ENCODE results near the gene TMEM184A.
A peak's percentile ranks its signal among the peaks of the same experiment; 100 is the strongest.

The TMEM184A gene

GRCh38 chr7:1567896-1568510 is 12.0 kb upstream of the TMEM184A start:
- H2BK12ac ChIP-seq (ENCODE audit: low read length), result no peak overlapping the region
- no peaks in the 10 kb centered on the region for H3K27me3 ChIP-seq (ENCODE audit: insufficient read depth, low read length)
- H3K23ac ChIP-seq (ENCODE audit: low read length), result no peak overlapping the region
- no CpG with 5 or more reads among the region's 17 CpGs for WGBS (ENCODE audit: extremely low coverage, insufficient coverage, insufficient read length)
- no peak overlapping the region for H2AK5ac ChIP-seq (ENCODE audit: low read length)
- no peak overlapping the region for H2BK5ac ChIP-seq (ENCODE audit: low read depth, low read length, poor library complexity)
- H3K27ac ChIP-seq (ENCODE audit: low read depth, low read length), result no peak overlapping the region
- H3K9me3 ChIP-seq (ENCODE audit: insufficient read depth, low read depth, low read length), result no peaks in the 10 kb centered on the region
- no peak overlapping the region for H3K4me3 ChIP-seq (ENCODE audit: low read depth, low read length)
- H3K79me1 ChIP-seq (ENCODE audit: low read length), result peaks cover 10% of the 10 kb centered on the region
- no peak overlapping the region for H4K91ac ChIP-seq (ENCODE audit: low read depth, low read length)
- no peak overlapping the region for H2AFZ ChIP-seq (ENCODE audit: insufficient read depth, low read length, poor library complexity)
- no peak overlapping the region for H3K4me2 ChIP-seq (ENCODE audit: low read length)
- no peak overlapping the region for H4K12ac ChIP-seq (ENCODE audit: low read depth, low read length)
- H3K36me3 ChIP-seq (ENCODE audit: control insufficient read depth in 1 of 2, insufficient read depth in 2 of 2, low read length in 2 of 2), result peaks cover 6 to 9% of the 10 kb centered on the region in 2 experiments
- no peak overlapping the region for H3K4ac ChIP-seq (ENCODE audit: low read depth, low read length)
- no peak overlapping the region for H4K8ac ChIP-seq (ENCODE audit: low read depth, low read length)
- H3K79me2 ChIP-seq (ENCODE audit: control insufficient read depth, insufficient read depth, low read length, poor library complexity), result peaks cover 7% of the 10 kb centered on the region
- DNase-seq, result no peak
- no peak overlapping the region for H3K9ac ChIP-seq (ENCODE audit: low read length)
- H2BK120ac ChIP-seq (ENCODE audit: insufficient read depth, low read length, poor library complexity), result no peak overlapping the region
- no peak overlapping the region for H3K18ac ChIP-seq (ENCODE audit: low read length)
- peaks cover 19 to 25% of the 10 kb centered on the region in 2 experiments for H3K4me1 ChIP-seq (ENCODE audit: control insufficient read depth in 1 of 2, insufficient read depth in 2 of 2, low read length in 2 of 2)
- no peak overlapping the region for H3K14ac ChIP-seq (ENCODE audit: low read length)

GRCh38 chr7:1567049-1567771 is 11.2 kb upstream of the TMEM184A start:
- Histone ChIP-seq H3K79me1 (ENCODE audit: low read length) (peaks cover 10% of the 10 kb centered on the region), H3K36me3 (ENCODE audit: control insufficient read depth in 1 of 2, insufficient read depth in 2 of 2, low read length in 2 of 2) (peaks cover 6 to 9% of the 10 kb centered on the region in 2 experiments), H2BK5ac (ENCODE audit: low read depth, low read length, poor library complexity) (no peak overlapping the region), H3K9me3 (ENCODE audit: insufficient read depth, low read depth, low read length) (no peaks in the 10 kb centered on the region), H3K27me3 (ENCODE audit: insufficient read depth, low read length) (no peaks in the 10 kb centered on the region), H2BK120ac (ENCODE audit: insufficient read depth, low read length, poor library complexity) (no peak overlapping the region), H2AK5ac (ENCODE audit: low read length) (no peak overlapping the region), H3K9ac (ENCODE audit: low read length) (no peak overlapping the region), H3K27ac (ENCODE audit: low read depth, low read length) (no peak overlapping the region), H3K4ac (ENCODE audit: low read depth, low read length) (no peak overlapping the region), H3K4me1 (ENCODE audit: control insufficient read depth in 1 of 2, insufficient read depth in 2 of 2, low read length in 2 of 2) (peaks cover 17 to 23% of the 10 kb centered on the region in 2 experiments), H2BK12ac (ENCODE audit: low read length) (peak overlapping the region; percentile 14), H4K91ac (ENCODE audit: low read depth, low read length) (no peak overlapping the region), H2AFZ (ENCODE audit: insufficient read depth, low read length, poor library complexity) (no peak overlapping the region), H4K12ac (ENCODE audit: low read depth, low read length) (no peak overlapping the region), H3K4me2 (ENCODE audit: low read length) (no peak overlapping the region), H3K79me2 (ENCODE audit: control insufficient read depth, insufficient read depth, low read length, poor library complexity) (peaks cover 7% of the 10 kb centered on the region), H3K14ac (ENCODE audit: low read length) (no peak overlapping the region), H4K8ac (ENCODE audit: low read depth, low read length) (peak overlapping the region; percentile 52), H3K23ac (ENCODE audit: low read length) (no peak overlapping the region), H3K18ac (ENCODE audit: low read length) (peak overlapping the region; percentile 15), H3K4me3 (ENCODE audit: low read depth, low read length) (no peak overlapping the region)
- WGBS (ENCODE audit: extremely low coverage, insufficient coverage, insufficient read length), result no CpG with 5 or more reads among the region's 26 CpGs
- no peak for DNase-seq

GRCh38 chr7:1566687-1567048 is 10.7 kb upstream of the TMEM184A start:
- Histone ChIP-seq H3K9ac (ENCODE audit: low read length) (no peak overlapping the region), H3K4me1 (ENCODE audit: control insufficient read depth in 1 of 2, insufficient read depth in 2 of 2, low read length in 2 of 2) (peaks cover 17 to 20% of the 10 kb centered on the region in 2 experiments), H2BK120ac (ENCODE audit: insufficient read depth, low read length, poor library complexity) (no peak overlapping the region), H3K14ac (ENCODE audit: low read length) (no peak overlapping the region), H3K27ac (ENCODE audit: low read depth, low read length) (no peak overlapping the region), H2AFZ (ENCODE audit: insufficient read depth, low read length, poor library complexity) (no peak overlapping the region), H2BK12ac (ENCODE audit: low read length) (no peak overlapping the region), H2BK5ac (ENCODE audit: low read depth, low read length, poor library complexity) (no peak overlapping the region), H4K91ac (ENCODE audit: low read depth, low read length) (no peak overlapping the region), H3K36me3 (ENCODE audit: control insufficient read depth in 1 of 2, insufficient read depth in 2 of 2, low read length in 2 of 2) (peaks cover 6 to 9% of the 10 kb centered on the region in 2 experiments), H3K23ac (ENCODE audit: low read length) (no peak overlapping the region), H4K12ac (ENCODE audit: low read depth, low read length) (no peak overlapping the region), H3K4me2 (ENCODE audit: low read length) (no peak overlapping the region), H3K18ac (ENCODE audit: low read length) (no peak overlapping the region), H4K8ac (ENCODE audit: low read depth, low read length) (no peak overlapping the region), H2AK5ac (ENCODE audit: low read length) (no peak overlapping the region), H3K4ac (ENCODE audit: low read depth, low read length) (no peak overlapping the region), H3K27me3 (ENCODE audit: insufficient read depth, low read length) (no peaks in the 10 kb centered on the region), H3K79me1 (ENCODE audit: low read length) (peaks cover 10% of the 10 kb centered on the region), H3K4me3 (ENCODE audit: low read depth, low read length) (no peak overlapping the region), H3K9me3 (ENCODE audit: insufficient read depth, low read depth, low read length) (no peaks in the 10 kb centered on the region), H3K79me2 (ENCODE audit: control insufficient read depth, insufficient read depth, low read length, poor library complexity) (peaks cover 7% of the 10 kb centered on the region)
- WGBS (ENCODE audit: extremely low coverage, insufficient coverage, insufficient read length), result no CpG with 5 or more reads among the region's 13 CpGs
- DNase-seq, result no peak

GRCh38 chr7:1564603-1565022 is 8.6 kb upstream of the TMEM184A start:
- Histone ChIP-seq H3K79me2 (ENCODE audit: control insufficient read depth, insufficient read depth, low read length, poor library complexity) (peaks cover 4% of the 10 kb centered on the region), H2AK5ac (ENCODE audit: low read length) (no peak overlapping the region), H3K4me1 (ENCODE audit: control insufficient read depth in 1 of 2, insufficient read depth in 2 of 2, low read length in 2 of 2) (peaks cover 26 to 27% of the 10 kb centered on the region in 2 experiments), H3K23ac (ENCODE audit: low read length) (no peak overlapping the region), H3K9ac (ENCODE audit: low read length) (no peak overlapping the region), H3K14ac (ENCODE audit: low read length) (no peak overlapping the region), H3K27me3 (ENCODE audit: insufficient read depth, low read length) (no peaks in the 10 kb centered on the region), H3K18ac (ENCODE audit: low read length) (no peak overlapping the region), H3K27ac (ENCODE audit: low read depth, low read length) (no peak overlapping the region), H2BK5ac (ENCODE audit: low read depth, low read length, poor library complexity) (no peak overlapping the region), H3K9me3 (ENCODE audit: insufficient read depth, low read depth, low read length) (no peaks in the 10 kb centered on the region), H4K91ac (ENCODE audit: low read depth, low read length) (no peak overlapping the region), H3K4ac (ENCODE audit: low read depth, low read length) (no peak overlapping the region), H3K79me1 (ENCODE audit: low read length) (peaks cover 12% of the 10 kb centered on the region), H3K4me3 (ENCODE audit: low read depth, low read length) (no peak overlapping the region), H2BK12ac (ENCODE audit: low read length) (no peak overlapping the region), H2AFZ (ENCODE audit: insufficient read depth, low read length, poor library complexity) (no peak overlapping the region), H3K4me2 (ENCODE audit: low read length) (no peak overlapping the region), H2BK120ac (ENCODE audit: insufficient read depth, low read length, poor library complexity) (no peak overlapping the region), H3K36me3 (ENCODE audit: control insufficient read depth in 1 of 2, insufficient read depth in 2 of 2, low read length in 2 of 2) (peaks cover 6 to 9% of the 10 kb centered on the region in 2 experiments), H4K12ac (ENCODE audit: low read depth, low read length) (no peak overlapping the region), H4K8ac (ENCODE audit: low read depth, low read length) (no peak overlapping the region)
- WGBS (ENCODE audit: extremely low coverage, insufficient coverage, insufficient read length), result no CpG with 5 or more reads among the region's 23 CpGs
- DNase-seq, result peak; percentile 61 to 75
